Measurements from ENCODE around the gene PUSL1. TPM values are rescaled to one million over a fixed set of nuclear protein-coding genes. Genes with fewer than 3 reads are reported as not detected.
A peak's percentile ranks its signal among the peaks of the same experiment; 100 is the strongest.

PUSL1 gene
- total and polyA plus RNA-seq, 8 donors = 5.9 to 64.9 (median 25.5) TPM; not detected in 1

DNA sequence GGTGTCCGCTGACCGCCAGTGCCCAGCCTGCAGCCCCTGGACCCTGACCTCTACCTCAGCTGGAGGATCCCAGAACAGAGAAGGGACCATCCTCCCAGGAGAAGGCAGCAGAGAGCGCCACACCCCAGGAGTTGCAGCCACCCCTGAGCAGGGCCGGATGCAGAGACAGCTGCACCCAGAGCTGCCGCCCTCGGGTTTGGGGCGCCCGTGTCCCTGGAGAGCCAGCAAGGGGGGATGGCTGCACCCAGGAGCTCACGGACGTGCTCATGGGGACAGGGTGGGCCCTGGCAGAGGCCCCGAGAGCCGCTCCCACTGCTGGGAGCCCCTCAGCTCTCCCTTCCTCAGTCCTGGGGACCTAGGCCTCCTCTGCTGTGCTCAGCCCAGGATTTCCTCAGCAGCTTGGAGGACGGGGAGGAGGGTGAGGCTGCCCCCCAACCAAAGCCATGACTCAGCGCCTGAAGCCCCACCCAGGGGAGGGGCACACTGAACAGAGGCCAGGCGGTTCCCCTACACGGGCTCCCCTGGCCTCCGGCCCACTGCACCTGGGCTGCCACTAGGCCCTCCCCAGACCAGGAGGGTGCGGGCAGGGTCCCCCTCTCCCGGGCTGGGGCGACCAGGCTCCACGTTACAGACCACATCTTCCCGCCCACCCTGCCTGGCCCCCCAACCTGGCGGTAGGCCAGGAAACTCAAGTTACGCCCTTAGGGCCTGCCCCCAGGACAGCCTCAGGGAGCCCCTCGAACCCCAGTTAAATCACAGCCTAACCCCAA lies 2.9 kb upstream of the PUSL1 start:
- Histone ChIP-seq H3K27me3 (no peaks in the 10 kb centered on the region), H3K9me3 (no peaks in the 10 kb centered on the region), H3K27ac (peak overlapping the region; percentile 48 to 99 (median 82)), H3K4me3 (peak overlapping the region; percentile 88 to 91 (median 90)), H3K36me3 (peaks cover 0 to 11% (median 7%) of the 10 kb centered on the region in 4 donors), H3K4me1 (peaks cover 44 to 67% (median 64%) of the 10 kb centered on the region in 4 donors)
- 0 to 22% (median 19%) methylated on average over 4 to 25 of the region's 25 CpGs for WGBS, 5 donors
- peak; percentile 79 to 94 for DNase-seq
- intact Hi-C loops (cut with DNase I; ENCODE audit: low total_unique reads) = no loop called here
- TF ChIP-seq POLR2A (IDR thresholded peaks at IDR 0.05) (no peak), POLR2AphosphoS5 (IDR thresholded peaks at IDR 0.05) (peak in 1 of 3 donors; percentile 41)

DNA sequence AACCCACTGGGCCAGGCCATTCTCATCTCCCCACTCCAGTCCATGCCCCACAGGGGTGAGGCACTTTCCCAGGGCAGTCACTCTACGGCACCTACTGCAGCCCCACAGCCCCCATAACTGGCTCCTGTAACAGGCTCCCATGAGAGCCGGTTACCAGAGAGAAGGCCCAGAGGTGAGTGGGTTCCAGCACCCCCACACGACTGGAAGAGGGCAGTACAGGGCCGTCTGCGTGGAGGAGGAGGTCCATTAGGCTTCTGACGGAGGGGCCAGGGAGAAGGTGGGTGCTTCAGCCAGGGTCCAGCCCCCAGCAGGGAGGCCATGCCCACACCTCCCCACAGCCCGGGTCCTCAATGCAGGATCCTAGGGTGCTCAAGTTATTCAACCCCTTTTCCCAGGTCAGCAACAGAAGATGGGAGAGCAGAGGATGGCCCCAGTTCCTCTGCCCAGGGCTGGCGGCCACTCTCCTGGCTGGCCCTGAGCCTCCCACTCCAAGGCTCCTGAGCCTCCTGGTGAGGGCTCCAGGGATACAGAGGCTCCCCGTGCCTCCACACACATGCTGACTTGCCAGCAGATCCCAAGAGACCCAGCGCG lies 2.2 kb upstream of the PUSL1 start:
- no peaks in the 10 kb centered on the region for H3K9me3 ChIP-seq
- H3K27ac ChIP-seq = peak overlapping the region; percentile 48 to 99 (median 82)
- peak overlapping the region; percentile 88 to 91 (median 90) for H3K4me3 ChIP-seq
- no peaks in the 10 kb centered on the region for H3K27me3 ChIP-seq
- H3K36me3 ChIP-seq = peaks cover 0 to 14% (median 12%) of the 10 kb centered on the region in 4 donors
- H3K4me1 ChIP-seq = peaks cover 44 to 73% (median 64%) of the 10 kb centered on the region in 4 donors
- 27 to 39% (median 32%) methylated on average over 10 to 11 of the region's 11 CpGs for WGBS, 5 donors
- peak in 1 of 2 donors; percentile 52 for DNase-seq
- intact Hi-C loops (cut with DNase I; ENCODE audit: low total_unique reads) = no loop called here
- TF ChIP-seq POLR2AphosphoS5 (IDR thresholded peaks at IDR 0.05) = no peak
- TF ChIP-seq, protein P1, sequence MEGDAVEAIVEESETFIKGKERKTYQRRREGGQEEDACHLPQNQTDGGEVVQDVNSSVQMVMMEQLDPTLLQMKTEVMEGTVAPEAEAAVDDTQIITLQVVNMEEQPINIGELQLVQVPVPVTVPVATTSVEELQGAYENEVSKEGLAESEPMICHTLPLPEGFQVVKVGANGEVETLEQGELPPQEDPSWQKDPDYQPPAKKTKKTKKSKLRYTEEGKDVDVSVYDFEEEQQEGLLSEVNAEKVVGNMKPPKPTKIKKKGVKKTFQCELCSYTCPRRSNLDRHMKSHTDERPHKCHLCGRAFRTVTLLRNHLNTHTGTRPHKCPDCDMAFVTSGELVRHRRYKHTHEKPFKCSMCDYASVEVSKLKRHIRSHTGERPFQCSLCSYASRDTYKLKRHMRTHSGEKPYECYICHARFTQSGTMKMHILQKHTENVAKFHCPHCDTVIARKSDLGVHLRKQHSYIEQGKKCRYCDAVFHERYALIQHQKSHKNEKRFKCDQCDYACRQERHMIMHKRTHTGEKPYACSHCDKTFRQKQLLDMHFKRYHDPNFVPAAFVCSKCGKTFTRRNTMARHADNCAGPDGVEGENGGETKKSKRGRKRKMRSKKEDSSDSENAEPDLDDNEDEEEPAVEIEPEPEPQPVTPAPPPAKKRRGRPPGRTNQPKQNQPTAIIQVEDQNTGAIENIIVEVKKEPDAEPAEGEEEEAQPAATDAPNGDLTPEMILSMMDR (IDR thresholded peaks at IDR 0.05) = no peak
- no peak for TF ChIP-seq POLR2A (IDR thresholded peaks at IDR 0.05)
- TF ChIP-seq EP300 (IDR thresholded peaks at IDR 0.05) = no peak

DNA sequence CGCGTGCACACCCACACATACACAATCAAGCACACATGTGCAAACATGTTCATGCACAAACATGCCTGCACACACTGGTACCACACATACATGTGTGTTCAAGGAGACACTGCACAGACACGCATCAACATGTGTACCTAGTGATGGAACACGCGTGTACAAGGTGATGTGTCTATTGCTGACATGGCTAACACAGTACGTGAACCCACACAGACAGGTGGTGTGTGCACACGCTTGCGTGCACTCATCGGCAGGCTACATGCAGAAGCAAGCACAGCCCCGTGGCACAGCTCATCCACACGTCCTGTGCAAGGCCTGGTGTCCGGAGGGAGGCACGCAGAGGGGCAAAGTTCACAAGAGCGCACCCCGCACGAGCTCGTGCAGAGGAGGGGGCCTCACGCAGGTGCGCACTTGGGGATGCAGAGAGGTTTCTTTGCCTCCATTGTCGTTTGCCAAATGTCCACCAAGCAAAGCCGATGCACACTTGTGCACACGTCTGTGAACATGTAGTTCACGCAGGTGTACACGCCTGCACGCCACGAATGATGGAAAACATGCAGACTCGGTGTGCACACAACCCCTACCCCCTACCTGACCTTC lies 1.6 kb upstream of the PUSL1 start:
- WGBS, 5 donors = 25 to 30% (median 28%) methylated on average over 24 to 27 of the region's 27 CpGs
- peak overlapping the region; percentile 88 to 91 (median 90) for H3K4me3 ChIP-seq
- DNase-seq = peak in 1 of 2 donors; percentile 55
- intact Hi-C loops (cut with DNase I; ENCODE audit: low total_unique reads) = no loop called here
- TF ChIP-seq, protein P1 (IDR thresholded peaks at IDR 0.05) = no peak
- TF ChIP-seq POLR2AphosphoS5 (IDR thresholded peaks at IDR 0.05) (no peak), EP300 (IDR thresholded peaks at IDR 0.05) (no peak), POLR2A (IDR thresholded peaks at IDR 0.05) (no peak)
- no peaks in the 10 kb centered on the region for H3K27me3 ChIP-seq
- no peaks in the 10 kb centered on the region for H3K9me3 ChIP-seq
- peak overlapping the region in 4 of 5 donors; percentile 93 to 99 (median 96) for H3K27ac ChIP-seq
- H3K36me3 ChIP-seq = peaks cover 0 to 20% (median 18%) of the 10 kb centered on the region in 4 donors
- peaks cover 44 to 73% (median 64%) of the 10 kb centered on the region in 4 donors for H3K4me1 ChIP-seq

DNA sequence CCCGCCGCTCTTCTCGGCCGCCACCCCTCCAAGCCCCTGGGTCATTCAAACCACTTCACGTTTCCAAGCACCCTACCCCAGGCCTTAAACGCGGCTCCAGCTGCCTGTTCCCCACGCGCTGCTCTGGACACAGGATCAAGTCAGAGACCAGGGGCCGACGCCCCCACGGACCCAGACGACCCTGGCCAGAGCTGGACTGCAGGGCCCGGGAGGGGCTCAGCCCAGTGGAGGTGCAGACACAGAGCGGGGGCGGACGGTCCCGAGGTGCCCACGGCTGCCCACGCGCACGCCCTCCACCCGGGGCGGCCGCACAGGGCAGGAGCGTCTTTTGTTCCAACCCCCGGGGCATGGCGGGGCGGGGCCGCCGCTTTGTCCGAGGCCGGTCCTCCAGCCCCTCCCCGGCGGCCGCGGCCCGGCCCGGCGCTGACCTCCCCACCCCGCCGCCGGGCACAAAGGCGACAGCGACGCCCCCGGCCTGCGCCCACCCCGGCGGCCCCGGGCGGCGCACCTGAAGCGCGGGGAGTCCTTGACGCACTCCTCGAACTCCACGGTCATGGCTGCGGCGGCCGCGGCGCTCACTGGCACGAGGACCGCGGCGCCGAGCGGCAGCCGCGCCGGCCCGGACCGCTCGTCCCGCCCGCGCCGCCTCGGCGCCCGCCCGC lies 1.0 kb upstream of the PUSL1 start:
- intact Hi-C loops (cut with DNase I; ENCODE audit: low total_unique reads) = no loop called here
- DNase-seq = peak in 1 of 2 donors; percentile 49
- Histone ChIP-seq H3K4me3 (peak overlapping the region; percentile 88 to 91 (median 90)), H3K9me3 (no peaks in the 10 kb centered on the region), H3K27ac (peak overlapping the region; percentile 87 to 99 (median 96)), H3K4me1 (peaks cover 44 to 73% (median 64%) of the 10 kb centered on the region in 4 donors), H3K36me3 (peaks cover 5 to 26% (median 25%) of the 10 kb centered on the region in 4 donors), H3K27me3 (no peaks in the 10 kb centered on the region)
- TF ChIP-seq EP300 (IDR thresholded peaks at IDR 0.05) = no peak
- no peak for TF ChIP-seq POLR2AphosphoS5 (IDR thresholded peaks at IDR 0.05)
- no peak for TF ChIP-seq POLR2A (IDR thresholded peaks at IDR 0.05)
- TF ChIP-seq, protein P1 (IDR thresholded peaks at IDR 0.05) = no peak
- 0 to 2% (median 1%) methylated on average over 25 to 83 of the region's 83 CpGs for WGBS, 5 donors

All from stomach (tissue), 9 donors.